NB4 (cell line): Measurements from ENCODE around the gene TXNRD3.

Experiments used
- DNase-seq: peaks from one replicate; pipeline ENCODE4 v3.0.0; 2010; ENCODE audit warnings: low read depth
- H3K4me3 ChIP-seq: one replicate; pipeline ENCODE4 v1.5.1; 2011; ENCODE audit warnings: mild to moderate bottlenecking, low read depth, low read length, moderate library complexity
- MYC ChIP-seq: IDR thresholded peaks from 2 replicates; pipeline ENCODE4 v1.6.1; 2011; ENCODE audit warnings: low read depth, low read length
- POLR2A ChIP-seq: IDR thresholded peaks from 2 replicates; pipeline ENCODE4 v1.6.1; 2011; ENCODE audit warnings: mild to moderate bottlenecking; ENCODE audit not compliant: insufficient read length; ENCODE audit errors: extremely low read depth
- TF ChIP-seq, protein P1 (sequence below): IDR thresholded peaks from 2 replicates; pipeline ENCODE4 v1.6.1; 2011; ENCODE audit warnings: low read depth, low read length
- TF ChIP-seq, protein P2 (sequence below): IDR thresholded peaks from one replicate; pipeline ENCODE4 v1.5.1; 2012; ENCODE audit warnings: low read depth, low read length

The TXNRD3 gene

DNA sequence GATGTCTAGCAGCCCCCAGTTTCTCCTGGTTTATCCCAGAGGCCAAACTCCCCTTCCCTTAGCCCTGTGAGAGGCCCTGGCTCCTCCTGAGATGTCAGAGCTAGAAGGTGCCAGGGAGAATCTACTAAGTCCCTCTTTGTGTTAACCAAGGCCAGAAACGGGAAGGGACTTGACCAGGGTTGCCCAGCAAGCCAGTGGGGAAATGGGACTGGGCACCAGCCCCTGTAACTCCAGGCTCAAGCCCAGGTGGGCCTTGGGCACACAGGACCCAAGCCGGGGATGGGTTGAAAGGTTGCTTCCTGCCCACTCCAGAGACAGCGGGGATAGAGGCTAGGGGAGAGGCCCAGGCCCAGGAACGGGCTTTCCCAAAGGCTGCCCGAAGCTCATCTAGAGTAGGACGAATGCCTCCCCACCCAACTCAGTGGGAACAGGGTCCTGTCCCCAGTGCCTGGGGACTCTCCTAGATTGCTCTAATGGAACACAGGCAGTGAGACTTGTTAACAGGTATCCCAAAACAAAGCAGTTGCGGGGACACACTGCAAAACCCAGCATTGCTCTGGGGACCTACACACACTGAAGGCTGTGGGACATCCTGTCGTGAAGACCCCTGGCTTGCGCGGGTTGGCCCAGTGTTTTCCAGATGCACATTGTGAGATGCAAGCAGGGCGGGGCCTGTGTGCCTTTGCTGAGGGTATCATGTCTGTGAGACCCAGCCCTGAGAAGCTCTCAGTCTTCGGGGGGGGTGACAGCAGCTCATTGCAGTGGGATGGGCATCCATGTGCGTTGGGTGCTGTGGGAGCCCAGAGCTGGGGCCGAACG is 12.9 kb upstream of the TXNRD3 start:
- TF ChIP-seq, protein P1, sequence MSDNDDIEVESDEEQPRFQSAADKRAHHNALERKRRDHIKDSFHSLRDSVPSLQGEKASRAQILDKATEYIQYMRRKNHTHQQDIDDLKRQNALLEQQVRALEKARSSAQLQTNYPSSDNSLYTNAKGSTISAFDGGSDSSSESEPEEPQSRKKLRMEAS, result no peak
- TF ChIP-seq MYC (no peak), POLR2A (no peak)
- TF ChIP-seq, protein P2, sequence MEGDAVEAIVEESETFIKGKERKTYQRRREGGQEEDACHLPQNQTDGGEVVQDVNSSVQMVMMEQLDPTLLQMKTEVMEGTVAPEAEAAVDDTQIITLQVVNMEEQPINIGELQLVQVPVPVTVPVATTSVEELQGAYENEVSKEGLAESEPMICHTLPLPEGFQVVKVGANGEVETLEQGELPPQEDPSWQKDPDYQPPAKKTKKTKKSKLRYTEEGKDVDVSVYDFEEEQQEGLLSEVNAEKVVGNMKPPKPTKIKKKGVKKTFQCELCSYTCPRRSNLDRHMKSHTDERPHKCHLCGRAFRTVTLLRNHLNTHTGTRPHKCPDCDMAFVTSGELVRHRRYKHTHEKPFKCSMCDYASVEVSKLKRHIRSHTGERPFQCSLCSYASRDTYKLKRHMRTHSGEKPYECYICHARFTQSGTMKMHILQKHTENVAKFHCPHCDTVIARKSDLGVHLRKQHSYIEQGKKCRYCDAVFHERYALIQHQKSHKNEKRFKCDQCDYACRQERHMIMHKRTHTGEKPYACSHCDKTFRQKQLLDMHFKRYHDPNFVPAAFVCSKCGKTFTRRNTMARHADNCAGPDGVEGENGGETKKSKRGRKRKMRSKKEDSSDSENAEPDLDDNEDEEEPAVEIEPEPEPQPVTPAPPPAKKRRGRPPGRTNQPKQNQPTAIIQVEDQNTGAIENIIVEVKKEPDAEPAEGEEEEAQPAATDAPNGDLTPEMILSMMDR, result no peak
- no peak overlapping the region for H3K4me3 ChIP-seq
- DNase-seq, result no peak

DNA sequence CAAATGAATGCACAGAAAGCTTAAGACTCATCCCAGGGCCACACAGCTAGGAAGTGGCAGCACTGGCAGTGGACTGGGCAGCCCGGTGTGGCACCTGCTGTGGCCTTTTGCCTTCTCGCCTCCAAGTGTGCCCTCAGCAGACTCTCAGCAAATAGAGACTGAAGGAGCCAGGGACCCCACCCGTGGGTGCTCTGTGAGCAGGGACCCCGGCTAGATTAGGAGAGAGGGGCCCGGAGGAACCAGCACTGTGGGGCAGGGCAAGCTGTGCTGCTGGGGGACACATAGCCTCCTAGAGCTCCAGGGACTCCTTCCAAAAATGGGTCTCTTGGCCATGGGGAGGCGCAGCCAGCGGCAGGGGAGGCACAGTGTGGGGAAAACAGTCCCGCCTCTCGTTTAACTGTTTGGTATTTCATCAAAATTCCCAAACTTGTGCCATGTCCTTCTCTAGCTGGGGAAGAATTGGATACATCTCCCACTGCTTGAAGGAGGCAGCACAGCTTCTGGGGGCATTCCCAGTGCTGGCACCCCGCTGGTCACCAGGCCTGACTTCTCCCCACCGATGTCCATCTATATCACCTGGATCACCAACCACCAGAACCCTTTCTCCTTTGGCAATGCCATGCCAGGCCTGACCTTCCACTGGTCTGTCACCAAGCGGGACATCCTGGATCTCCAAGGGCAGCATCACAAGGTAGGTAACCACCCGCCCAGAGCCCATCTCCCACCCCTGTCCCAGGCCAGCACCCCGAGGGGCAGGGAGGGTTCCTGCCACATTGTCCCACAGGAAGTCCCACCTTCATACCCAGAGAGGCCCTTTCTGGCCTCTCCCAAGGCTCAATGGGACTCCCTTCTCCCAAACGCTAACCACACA is 12.0 kb upstream of the TXNRD3 start:
- TF ChIP-seq POLR2A, result no peak
- TF ChIP-seq, protein P2, result no peak
- no peak for TF ChIP-seq MYC
- TF ChIP-seq, protein P1, result no peak
- H3K4me3 ChIP-seq, result no peak overlapping the region
- DNase-seq, result no peak

DNA sequence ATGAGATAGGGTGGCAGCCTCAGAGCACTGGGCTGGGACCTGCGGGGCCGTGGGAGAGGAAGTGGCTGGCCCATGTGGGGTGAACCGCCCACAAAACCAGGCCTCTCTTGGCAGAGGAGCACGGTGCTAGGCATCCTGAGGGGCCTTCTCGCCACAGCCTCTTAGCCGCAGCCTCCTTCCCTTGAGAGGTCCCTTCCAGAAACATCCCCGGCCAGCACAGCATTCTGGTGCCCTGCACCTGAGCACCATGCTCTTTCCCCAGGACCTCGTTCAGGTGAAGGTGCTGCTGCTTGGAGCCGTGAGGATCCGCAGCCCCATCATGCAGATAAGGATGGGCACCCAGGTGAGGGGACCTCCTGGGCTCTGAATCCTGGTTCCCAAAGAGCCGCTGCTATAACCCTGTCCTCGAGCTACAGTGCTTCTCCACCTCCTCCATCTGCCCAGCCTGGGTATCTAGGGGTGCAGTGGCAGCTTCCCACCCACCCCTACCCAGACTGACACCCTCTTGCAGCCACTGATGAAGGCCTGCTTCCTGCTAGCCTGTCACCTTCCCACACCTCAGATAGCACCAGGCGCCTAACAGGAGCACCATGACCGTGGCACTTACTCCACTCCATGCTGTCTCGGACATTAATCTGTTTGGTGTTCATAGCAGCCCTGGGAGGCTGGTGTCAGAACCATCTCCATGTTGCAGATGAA is 11.2 kb upstream of the TXNRD3 start:
- TF ChIP-seq POLR2A (no peak), MYC (no peak)
- TF ChIP-seq, protein P2, result no peak
- TF ChIP-seq, protein P1, result no peak
- DNase-seq, result no peak
- H3K4me3 ChIP-seq, result no peak overlapping the region

DNA sequence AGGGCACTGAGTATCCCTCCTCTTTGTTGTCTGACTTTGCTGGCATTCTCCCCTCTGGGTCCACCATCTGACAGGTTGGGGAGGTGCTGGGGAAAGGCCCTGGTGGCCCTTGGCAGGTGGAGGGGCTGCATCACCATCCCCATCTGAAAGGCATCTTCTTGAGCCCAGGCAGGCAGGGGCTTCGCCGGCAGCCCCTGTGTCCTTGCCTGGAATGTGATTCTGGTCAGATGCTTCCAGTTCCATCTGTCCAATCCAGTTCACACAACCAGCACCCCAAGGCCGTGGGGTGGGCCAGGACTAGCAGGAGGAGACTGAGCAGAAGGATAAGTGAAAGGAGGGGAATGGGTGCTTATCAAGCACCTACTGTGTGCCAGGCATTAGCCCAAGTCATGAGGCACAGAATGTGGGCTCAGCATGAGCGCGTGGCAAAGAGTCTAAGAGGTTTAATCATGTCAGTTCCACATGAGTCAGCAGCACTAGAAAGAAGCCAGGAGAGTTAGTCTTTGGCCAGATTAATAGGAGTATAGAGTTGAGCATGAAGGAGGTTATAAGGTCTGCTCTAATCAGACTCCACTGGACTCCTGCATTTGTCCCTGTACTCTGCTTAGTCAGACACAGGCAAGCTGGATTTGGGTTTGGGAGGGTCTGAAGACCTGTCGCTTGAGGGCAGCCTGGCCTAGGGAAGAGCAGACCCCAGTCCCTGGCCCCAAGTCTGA is 10.5 kb upstream of the TXNRD3 start:
- DNase-seq, result no peak
- TF ChIP-seq, protein P2, result no peak
- TF ChIP-seq MYC (no peak), POLR2A (no peak)
- TF ChIP-seq, protein P1, result no peak
- H3K4me3 ChIP-seq, result no peak overlapping the region

DNA sequence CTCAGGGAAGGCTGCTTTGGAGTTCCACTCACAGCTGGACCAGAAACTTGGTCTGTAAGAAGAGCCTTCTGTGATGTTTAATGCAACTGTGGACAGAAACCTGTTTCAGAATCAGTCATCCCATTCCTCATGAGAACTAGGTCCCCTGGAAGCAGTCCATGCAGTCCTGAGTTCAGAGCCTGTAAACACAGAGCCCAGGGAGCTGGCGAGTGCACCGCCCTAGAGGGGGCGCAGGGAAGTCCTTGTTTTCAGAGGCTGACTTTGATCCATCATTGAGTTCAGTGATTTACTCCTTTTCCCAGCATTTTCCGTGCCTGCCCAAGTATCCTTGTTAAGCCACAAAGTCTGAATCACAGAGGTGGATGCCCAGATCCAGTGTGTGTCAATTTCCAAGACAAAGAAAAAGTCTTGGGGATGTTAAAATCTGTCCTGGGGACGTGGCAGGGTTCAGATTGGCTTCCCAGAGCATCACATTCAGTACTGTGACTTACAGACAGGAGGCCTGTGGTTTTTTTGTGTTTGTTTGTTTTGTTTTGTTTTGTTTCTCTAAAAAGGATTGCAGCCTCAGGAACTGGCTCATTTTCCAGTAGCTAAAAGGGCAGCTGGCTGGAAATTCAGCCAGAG is 9.8 kb upstream of the TXNRD3 start:
- TF ChIP-seq POLR2A (no peak), MYC (no peak)
- TF ChIP-seq, protein P2, result no peak
- TF ChIP-seq, protein P1, result no peak
- H3K4me3 ChIP-seq, result no peak overlapping the region
- DNase-seq, result no peak
